Activated CD4-positive, alpha-beta memory T cell treated with anti-CD3 and anti-CD28 coated beads for 36 hours (primary cell): ENCODE data around the gene RASGRF1. TPM values are rescaled to one million over a fixed set of nuclear protein-coding genes. Genes with fewer than 3 reads are reported as not detected.
A peak's percentile ranks its signal among the peaks of the same experiment; 100 is the strongest.

Source experiments
- CTCF ChIA-PET: fragments of 350-600 bp; sonication (Branson Sonifier 250); formaldehyde crosslinking; loops from one replicate; lab custom pipeline; 2021; ENCODE audit warnings: antibody characterized with exemption, inconsistent platforms; lab: Charles Lee
- POLR2A ChIA-PET: fragments of 350-600 bp; sonication (Branson Sonifier 250); formaldehyde crosslinking; loops from one replicate; lab custom pipeline; 2021; ENCODE audit warnings: antibody characterized with exemption; lab: Charles Lee
- DNase-seq: peaks from one replicate; pipeline ENCODE4 v3.0.0-alpha.2; 2020
- H3K27ac Mint-ChIP-seq: one replicate; pipeline ENCODE4 v1.8.0; 2021; ENCODE audit warnings: mixed read lengths
- H3K27me3 Mint-ChIP-seq: one replicate; pipeline ENCODE4 v1.8.0; 2021; ENCODE audit warnings: mixed read lengths
- H3K36me3 Mint-ChIP-seq: one replicate; pipeline ENCODE4 v1.8.0; 2021; ENCODE audit warnings: mixed read lengths
- H3K4me1 Mint-ChIP-seq: one replicate; pipeline ENCODE4 v1.8.0; 2021; ENCODE audit warnings: low read depth, mixed read lengths
- H3K4me3 Mint-ChIP-seq: one replicate; pipeline ENCODE4 v1.8.0; 2021; ENCODE audit warnings: mild to moderate bottlenecking, mixed read lengths
- H3K9me3 Mint-ChIP-seq: one replicate; pipeline ENCODE4 v1.8.0; 2021; ENCODE audit warnings: mixed read lengths
- intact Hi-C: fragments of 100-400 bp; cut with micrococcal nuclease; formaldehyde crosslinking; loops from one replicate; pipeline ENCODE4 v1.15.1; 2023
- total RNA-seq, 2 experiments: library from RNA; stranded (reverse); gene quantifications; one replicate each; pipeline ENCODE4 v1.2.3, GENCODE V29; 2021

Gene RASGRF1
- total RNA-seq, 2 experiments from 2014 or later = 0.02 TPM; not detected in 1

GRCh38 chr15:78987556-78988360 is 102.8 kb downstream of the RASGRF1 start:
- intact Hi-C loops = no loop called here
- POLR2A ChIA-PET = no interaction called here
- no peak for DNase-seq
- peaks cover 2% of the 10 kb centered on the region for H3K27me3 Mint-ChIP-seq
- H3K9me3 Mint-ChIP-seq = no peaks in the 10 kb centered on the region
- no peaks in the 10 kb centered on the region for H3K36me3 Mint-ChIP-seq
- no peak overlapping the region for H3K27ac Mint-ChIP-seq
- peaks cover 3% of the 10 kb centered on the region for H3K4me1 Mint-ChIP-seq
- H3K4me3 Mint-ChIP-seq = no peak overlapping the region
- CTCF ChIA-PET = no interaction called here

DNA sequence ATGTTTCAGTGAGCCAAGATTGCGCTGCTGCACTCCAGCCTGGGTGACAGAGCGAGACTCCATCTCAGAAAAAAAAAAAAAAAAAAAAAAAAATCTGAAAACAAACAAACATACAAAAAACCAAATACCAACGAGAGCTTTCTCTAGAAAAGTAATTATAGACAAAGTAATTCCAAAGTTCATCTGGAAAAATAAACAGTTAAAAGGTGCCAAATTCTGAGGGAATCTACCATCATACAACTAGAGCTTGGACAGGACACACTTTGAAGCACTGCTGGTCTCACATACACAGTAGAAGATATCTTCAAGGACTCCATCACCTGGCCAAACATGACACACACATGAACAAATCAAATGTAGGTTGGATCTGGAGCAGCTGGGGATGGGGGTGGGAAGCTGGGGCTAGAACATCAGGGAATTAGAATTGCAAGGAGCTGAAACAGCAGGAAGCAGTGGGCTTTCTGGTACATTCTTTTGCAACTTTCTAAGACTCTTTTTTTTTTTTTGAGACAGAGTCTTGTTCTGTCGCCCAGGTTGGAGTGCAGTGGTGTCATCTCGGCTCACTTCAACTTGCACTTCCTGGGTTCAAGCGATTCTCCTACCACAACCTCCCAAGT is 104.6 kb downstream of the RASGRF1 start:
- POLR2A ChIA-PET = no interaction called here
- H3K27ac Mint-ChIP-seq = no peak overlapping the region
- intact Hi-C loops = no loop called here
- peaks cover 3% of the 10 kb centered on the region for H3K4me1 Mint-ChIP-seq
- CTCF ChIA-PET = interaction anchor here (1.1 kb wide), 1 partner anchor 76 kb away, joined by 5 read pairs; no protein-coding TSS in a partner anchor
- no peaks in the 10 kb centered on the region for H3K9me3 Mint-ChIP-seq
- peaks cover 2% of the 10 kb centered on the region for H3K27me3 Mint-ChIP-seq
- no peaks in the 10 kb centered on the region for H3K36me3 Mint-ChIP-seq
- H3K4me3 Mint-ChIP-seq = no peak overlapping the region
- DNase-seq = no peak

- Mint-ChIP-seq H3K4me3 (no peak overlapping the region), H3K27me3 (peaks cover 2% of the 10 kb centered on the region), H3K9me3 (no peaks in the 10 kb centered on the region), H3K36me3 (no peaks in the 10 kb centered on the region), H3K4me1 (peaks cover 3% of the 10 kb centered on the region), H3K27ac (no peak overlapping the region)
- POLR2A ChIA-PET = no interaction called here
- DNase-seq = no peak
- intact Hi-C loops = no loop called here
- CTCF ChIA-PET = interaction anchor here (0.6 kb wide), 1 partner anchor 96 kb away, joined by 3 read pairs; no protein-coding TSS in a partner anchor
These were observed 106.5 kb downstream of the RASGRF1 start for GRCh38 chr15:78984041-78984440.

GRCh38 chr15:78983146-78983918 is 107.2 kb downstream of the RASGRF1 start:
- Mint-ChIP-seq H3K9me3 (no peaks in the 10 kb centered on the region), H3K36me3 (no peaks in the 10 kb centered on the region), H3K27ac (no peak overlapping the region), H3K4me3 (no peak overlapping the region), H3K4me1 (no peaks in the 10 kb centered on the region), H3K27me3 (peaks cover 2% of the 10 kb centered on the region)
- CTCF ChIA-PET = interaction anchor here (0.6 kb wide), 1 partner anchor 97 kb away, joined by 3 read pairs; no protein-coding TSS in a partner anchor
- POLR2A ChIA-PET = no interaction called here
- DNase-seq = no peak
- intact Hi-C loops = no loop called here

DNA sequence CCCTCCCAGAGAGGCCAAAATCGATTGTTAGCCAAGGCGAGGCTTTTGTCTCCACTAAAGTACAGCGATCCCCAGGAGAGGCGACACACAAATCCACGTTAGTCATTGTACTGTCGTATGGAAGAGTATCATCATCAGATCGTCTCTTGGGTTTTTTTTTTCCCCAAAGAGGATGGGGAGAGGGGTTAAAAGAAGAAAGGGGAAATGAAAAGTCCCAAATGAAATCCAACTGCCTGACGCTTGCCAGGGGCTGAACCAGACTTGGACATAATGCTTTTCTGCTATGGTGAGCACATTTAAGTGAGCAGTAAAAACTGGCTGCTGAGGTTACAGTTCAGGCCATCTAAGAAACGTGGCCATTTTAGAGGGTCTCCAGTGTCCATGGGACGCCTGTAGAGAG is 107.8 kb downstream of the RASGRF1 start:
- H3K36me3 Mint-ChIP-seq = no peaks in the 10 kb centered on the region
- intact Hi-C loops = no loop called here
- no peaks in the 10 kb centered on the region for H3K9me3 Mint-ChIP-seq
- no peak for DNase-seq
- CTCF ChIA-PET = no interaction called here
- H3K27me3 Mint-ChIP-seq = no peaks in the 10 kb centered on the region
- peaks cover 2% of the 10 kb centered on the region for H3K4me1 Mint-ChIP-seq
- H3K4me3 Mint-ChIP-seq = no peak overlapping the region
- H3K27ac Mint-ChIP-seq = no peak overlapping the region
- POLR2A ChIA-PET = no interaction called here

GRCh38 chr15:78981532-78982313 is 108.9 kb downstream of the RASGRF1 start:
- Mint-ChIP-seq H3K9me3 (no peaks in the 10 kb centered on the region), H3K4me1 (peaks cover 11% of the 10 kb centered on the region), H3K27ac (no peak overlapping the region), H3K36me3 (no peaks in the 10 kb centered on the region), H3K4me3 (no peak overlapping the region), H3K27me3 (no peaks in the 10 kb centered on the region)
- DNase-seq = no peak
- POLR2A ChIA-PET = no interaction called here
- intact Hi-C loops = no loop called here
- CTCF ChIA-PET = interaction anchor here (2.3 to 6.2 kb wide), 4 partner anchors 7 to 74 kb away, joined by 5 to 74 read pairs (median 13); no protein-coding TSS in a partner anchor

DNA sequence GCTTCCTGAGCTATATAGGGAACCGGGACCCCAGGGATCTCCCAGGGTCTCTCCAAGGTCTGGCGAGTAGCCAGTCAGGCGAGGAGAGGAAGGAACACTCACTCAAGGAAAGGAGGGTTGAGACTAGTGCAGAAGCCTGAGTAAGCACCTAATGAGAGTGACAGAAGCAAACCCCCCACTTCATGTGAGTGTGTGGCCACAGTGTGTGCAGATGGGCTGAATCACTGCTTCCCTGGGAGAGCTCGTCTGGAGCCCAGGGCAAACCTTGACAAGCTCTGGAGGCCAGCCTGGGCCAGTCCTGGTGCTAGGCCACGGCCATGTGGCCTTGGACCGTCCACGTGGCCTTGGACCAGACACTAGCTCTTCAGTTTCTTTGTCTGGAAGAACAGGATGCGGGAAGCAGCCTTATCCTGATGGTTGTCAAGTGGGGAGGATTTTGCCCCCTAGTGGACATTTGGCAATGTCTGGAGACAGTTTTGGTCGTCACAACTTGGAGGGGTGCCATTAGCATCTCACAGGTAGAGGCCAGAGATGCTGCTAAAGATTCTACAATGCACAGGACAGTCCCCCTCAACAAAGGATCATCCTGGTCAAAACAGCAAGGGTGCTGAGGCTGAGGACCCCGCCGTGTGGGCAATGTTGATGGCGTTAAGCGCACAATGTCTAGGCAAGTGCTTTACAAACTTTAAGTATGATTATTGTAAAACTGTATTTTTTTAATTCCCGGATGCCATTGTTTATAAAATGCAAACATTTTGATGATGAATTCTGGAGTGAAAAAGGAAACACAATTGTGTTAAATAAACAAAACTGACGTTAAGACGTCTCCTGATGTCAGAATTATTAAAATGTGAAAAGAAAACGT is 110.9 kb downstream of the RASGRF1 start:
- peak; percentile 55 for DNase-seq
- intact Hi-C loops = loop anchor here (5.0 kb wide), 2 partner anchors 42 to 67 kb away; no protein-coding TSS in a partner anchor
- no peak overlapping the region for H3K27ac Mint-ChIP-seq

DNA sequence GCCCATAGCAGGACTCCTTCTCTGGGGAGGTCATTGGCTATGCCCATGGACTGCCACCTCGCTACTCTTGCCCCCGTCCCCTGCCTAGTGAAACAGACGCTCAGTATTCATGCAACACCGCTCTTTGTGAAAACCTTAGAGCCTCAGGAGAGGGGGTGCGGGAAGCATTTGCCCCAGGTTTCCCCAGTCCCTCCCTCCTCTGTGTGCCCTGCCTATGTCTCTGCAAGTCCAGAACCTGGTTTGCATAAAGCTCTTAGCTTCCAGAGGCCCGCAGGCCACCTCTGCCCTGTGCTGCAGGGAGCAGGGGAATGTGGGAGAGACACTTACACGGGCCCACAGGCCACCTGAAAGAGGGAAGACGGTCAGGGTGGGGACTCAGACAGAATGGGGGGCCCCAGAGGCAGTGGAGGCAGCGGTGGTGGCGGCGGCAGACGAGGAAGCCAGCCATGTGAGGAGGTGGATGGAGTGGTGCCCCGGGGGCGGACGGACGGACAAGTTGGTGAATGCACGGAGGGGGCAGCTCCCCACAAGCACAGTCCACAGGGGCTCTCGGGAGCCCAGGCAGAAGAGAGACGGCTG is 111.9 kb downstream of the RASGRF1 start:
- intact Hi-C loops = loop anchor here (5.0 kb wide), 2 partner anchors 41 to 66 kb away; no protein-coding TSS in a partner anchor
- Mint-ChIP-seq H3K9me3 (no peaks in the 10 kb centered on the region), H3K4me1 (peaks cover 11% of the 10 kb centered on the region), H3K4me3 (no peak overlapping the region), H3K27ac (no peak overlapping the region), H3K36me3 (no peaks in the 10 kb centered on the region), H3K27me3 (no peaks in the 10 kb centered on the region)
- no peak for DNase-seq
- ChIA-PET POLR2A (no interaction called here), CTCF (interaction anchor here (0.9 to 6.2 kb wide), 12 partner anchors 9 to 149 kb away, joined by 3 to 74 read pairs (median 4); no protein-coding TSS in a partner anchor)

More for the DNA sequence above, 110.9 kb downstream of the RASGRF1 start:
- ChIA-PET CTCF (interaction anchor here (0.6 to 6.2 kb wide), 24 partner anchors 9 to 205 kb away, joined by 3 to 74 read pairs (median 4); no protein-coding TSS in a partner anchor), POLR2A (no interaction called here)
- no peaks in the 10 kb centered on the region for H3K27me3 Mint-ChIP-seq
- H3K9me3 Mint-ChIP-seq = no peaks in the 10 kb centered on the region
- H3K4me1 Mint-ChIP-seq = peaks cover 11% of the 10 kb centered on the region
- H3K36me3 Mint-ChIP-seq = no peaks in the 10 kb centered on the region
- H3K4me3 Mint-ChIP-seq = no peak overlapping the region

DNA sequence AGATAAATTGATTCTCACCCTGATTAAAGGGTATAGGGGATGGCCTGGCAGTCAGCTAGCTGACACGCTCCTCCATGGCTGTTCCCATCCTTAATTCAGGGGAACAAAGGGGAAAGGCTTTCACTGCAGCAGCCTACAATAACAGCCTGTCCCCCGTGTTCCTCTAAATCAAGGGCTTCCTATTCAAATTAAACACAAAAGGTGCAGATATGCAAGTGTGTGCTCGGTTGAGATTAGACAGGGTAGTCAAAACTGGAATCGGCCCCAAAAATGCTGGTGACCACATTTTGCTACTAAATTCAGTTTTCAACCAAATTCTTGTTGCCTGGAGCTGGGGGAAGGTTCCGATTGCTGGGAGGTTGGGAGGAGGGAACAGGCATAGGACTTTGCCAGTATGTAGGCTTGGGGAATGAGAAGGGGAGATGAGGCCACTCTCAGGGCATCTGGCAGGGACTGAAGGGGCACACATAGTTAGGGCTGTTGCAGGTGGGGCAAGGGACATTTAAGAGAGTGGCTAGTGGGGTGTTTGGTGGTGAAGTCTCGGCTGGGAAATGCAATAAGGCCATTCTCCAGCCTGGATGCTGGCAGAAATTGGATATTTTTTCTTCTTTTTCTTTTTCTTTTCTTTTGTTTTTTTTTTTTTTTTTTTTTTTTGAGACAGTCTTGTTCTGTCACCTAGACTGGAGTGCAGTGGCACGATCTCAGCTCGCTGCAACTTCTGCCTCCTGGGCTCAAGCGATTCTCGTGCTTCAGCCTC is 112.8 kb downstream of the RASGRF1 start:
- intact Hi-C loops = loop anchor here (5.0 kb wide), 2 partner anchors 40 to 65 kb away; no protein-coding TSS in a partner anchor
- no peaks in the 10 kb centered on the region for H3K27me3 Mint-ChIP-seq
- no peak overlapping the region for H3K27ac Mint-ChIP-seq
- H3K4me3 Mint-ChIP-seq = no peak overlapping the region
- DNase-seq = no peak
- no peaks in the 10 kb centered on the region for H3K9me3 Mint-ChIP-seq
- POLR2A ChIA-PET = no interaction called here
- H3K36me3 Mint-ChIP-seq = no peaks in the 10 kb centered on the region
- CTCF ChIA-PET = interaction anchor here (0.6 to 6.2 kb wide), 5 partner anchors 35 to 227 kb away, joined by 3 to 74 read pairs (median 3); no protein-coding TSS in a partner anchor
- peaks cover 11% of the 10 kb centered on the region for H3K4me1 Mint-ChIP-seq
